ENCODE results near the gene MRPS5.
A peak's percentile ranks its signal among the peaks of the same experiment; 100 is the strongest.

Gene MRPS5

DNA sequence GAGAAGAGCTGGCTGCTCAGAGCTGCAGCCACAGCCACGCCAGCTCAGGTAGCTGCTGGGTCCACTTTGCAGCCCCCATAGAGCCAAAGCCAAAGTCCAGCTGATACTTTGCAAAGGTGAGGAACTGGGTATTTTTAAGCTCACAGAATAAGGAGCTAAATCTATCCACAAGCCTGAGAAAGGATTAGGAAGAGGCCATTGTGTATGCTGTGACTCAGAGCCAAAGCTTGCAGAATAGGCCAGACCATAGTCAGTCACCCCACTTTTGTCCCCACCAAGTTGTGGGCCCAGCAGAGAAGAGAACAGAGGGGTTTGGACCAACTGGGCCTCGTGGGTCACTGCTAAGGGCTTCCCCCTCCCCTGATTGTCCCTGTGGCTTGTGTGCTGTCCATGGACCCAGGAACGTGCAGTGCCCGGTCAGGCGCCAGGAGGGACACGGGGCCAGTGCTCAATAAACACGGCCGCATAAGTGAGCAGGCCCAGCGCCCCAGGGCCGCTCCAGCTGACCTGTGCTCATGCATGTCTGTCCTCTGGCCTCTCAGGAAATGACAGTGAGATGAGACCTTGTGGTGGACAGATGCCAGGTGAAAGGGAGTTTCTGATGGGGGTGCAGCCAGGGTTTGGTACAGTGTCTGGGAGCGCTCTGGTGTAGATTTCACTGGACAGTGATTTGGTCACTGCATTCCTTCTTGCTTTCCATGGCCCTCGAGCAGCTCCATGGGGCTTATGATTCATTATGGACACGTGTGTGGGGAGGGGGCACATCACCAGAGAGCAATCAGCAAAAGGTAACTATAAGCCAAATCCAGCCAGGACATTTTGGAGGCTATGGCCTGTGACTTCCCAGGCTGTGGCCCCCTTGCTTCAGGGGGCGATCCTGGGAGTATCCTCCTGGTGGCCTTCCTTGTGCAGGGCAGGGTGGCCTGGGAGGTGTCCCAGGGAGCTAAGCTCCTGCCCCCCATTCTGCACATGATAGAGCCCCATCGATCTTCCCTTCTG is 64.8 kb downstream of the MRPS5 start:
- no peak overlapping the region for H3K4me3 ChIP-seq (ENCODE audit: low read depth, low read length)
- peak; percentile 4 for DNase-seq (ENCODE audit: low read depth)
- TF ChIP-seq, protein P1, sequence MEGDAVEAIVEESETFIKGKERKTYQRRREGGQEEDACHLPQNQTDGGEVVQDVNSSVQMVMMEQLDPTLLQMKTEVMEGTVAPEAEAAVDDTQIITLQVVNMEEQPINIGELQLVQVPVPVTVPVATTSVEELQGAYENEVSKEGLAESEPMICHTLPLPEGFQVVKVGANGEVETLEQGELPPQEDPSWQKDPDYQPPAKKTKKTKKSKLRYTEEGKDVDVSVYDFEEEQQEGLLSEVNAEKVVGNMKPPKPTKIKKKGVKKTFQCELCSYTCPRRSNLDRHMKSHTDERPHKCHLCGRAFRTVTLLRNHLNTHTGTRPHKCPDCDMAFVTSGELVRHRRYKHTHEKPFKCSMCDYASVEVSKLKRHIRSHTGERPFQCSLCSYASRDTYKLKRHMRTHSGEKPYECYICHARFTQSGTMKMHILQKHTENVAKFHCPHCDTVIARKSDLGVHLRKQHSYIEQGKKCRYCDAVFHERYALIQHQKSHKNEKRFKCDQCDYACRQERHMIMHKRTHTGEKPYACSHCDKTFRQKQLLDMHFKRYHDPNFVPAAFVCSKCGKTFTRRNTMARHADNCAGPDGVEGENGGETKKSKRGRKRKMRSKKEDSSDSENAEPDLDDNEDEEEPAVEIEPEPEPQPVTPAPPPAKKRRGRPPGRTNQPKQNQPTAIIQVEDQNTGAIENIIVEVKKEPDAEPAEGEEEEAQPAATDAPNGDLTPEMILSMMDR (conservative IDR thresholded peaks at IDR 0.05; ENCODE audit: low read depth, low read length) = no peak

DNA sequence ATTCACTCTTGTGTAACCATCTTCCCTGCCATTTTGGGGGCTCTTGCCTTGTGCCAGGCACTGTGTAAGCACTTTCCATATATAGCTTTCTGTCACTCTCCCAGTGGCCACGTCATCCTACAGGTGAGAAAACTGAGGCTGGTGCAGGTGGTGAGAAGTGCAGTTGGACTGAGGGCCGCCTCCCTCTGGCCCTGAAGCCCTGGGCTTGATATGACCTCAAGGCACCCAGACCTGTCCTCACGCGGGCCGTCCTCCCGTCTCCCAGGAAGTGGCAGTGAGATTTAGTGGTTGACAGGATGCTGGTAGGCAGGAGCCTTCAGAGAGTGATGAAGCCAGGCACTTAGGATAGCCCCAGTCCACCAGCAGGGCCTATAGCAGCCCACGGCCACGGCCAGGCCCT is 65.6 kb downstream of the MRPS5 start:
- DNase-seq (ENCODE audit: low read depth) = no peak
- H3K4me3 ChIP-seq (ENCODE audit: low read depth, low read length) = no peak overlapping the region
- TF ChIP-seq, protein P1 (conservative IDR thresholded peaks at IDR 0.05; ENCODE audit: low read depth, low read length) = no peak

DNA sequence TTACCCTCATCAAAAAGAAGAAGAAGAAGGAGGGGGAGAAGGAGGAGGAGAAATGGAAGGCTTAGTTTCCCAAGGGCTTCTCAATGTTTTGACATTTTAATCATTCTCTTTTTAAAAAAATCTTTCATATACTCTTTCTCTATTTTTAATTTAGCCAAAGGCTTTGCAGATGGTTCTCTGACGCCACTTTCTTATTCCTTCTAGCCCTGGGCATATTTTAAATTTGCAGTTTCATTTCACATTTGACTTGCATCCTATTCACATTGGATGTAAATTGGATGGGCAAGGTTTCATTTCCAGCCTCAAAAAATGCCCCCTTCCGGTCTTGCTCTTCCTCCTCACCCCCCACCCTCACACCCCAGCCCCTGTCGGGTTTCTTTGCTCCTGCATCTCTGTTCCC is 66.3 kb downstream of the MRPS5 start:
- DNase-seq (ENCODE audit: low read depth) = no peak
- H3K4me3 ChIP-seq (ENCODE audit: low read depth, low read length) = no peak overlapping the region
- TF ChIP-seq, protein P1 (conservative IDR thresholded peaks at IDR 0.05; ENCODE audit: low read depth, low read length) = no peak

DNA sequence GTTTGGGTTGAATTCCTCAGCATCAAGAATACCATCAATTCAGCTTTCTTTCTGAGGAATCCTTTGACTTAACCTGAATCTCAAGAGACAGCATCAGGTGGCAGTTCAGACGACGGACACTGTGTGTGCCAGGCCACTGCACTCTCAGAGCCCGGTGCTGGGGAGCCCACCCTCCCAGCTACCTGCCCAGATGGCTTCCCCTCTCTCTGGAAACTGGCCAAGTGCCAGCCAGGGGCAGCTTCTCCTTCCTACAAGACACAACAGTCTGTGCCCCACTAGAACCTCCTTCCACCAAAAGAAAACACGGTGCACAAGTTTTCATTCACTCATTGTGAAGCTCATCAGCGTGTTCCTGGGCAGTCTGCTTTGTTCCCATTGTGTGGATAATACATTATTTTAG is 67.6 kb downstream of the MRPS5 start:
- H3K4me3 ChIP-seq (ENCODE audit: low read depth, low read length) = no peak overlapping the region
- no peak for DNase-seq (ENCODE audit: low read depth)
- TF ChIP-seq, protein P1 (conservative IDR thresholded peaks at IDR 0.05; ENCODE audit: low read depth, low read length) = no peak

DNA sequence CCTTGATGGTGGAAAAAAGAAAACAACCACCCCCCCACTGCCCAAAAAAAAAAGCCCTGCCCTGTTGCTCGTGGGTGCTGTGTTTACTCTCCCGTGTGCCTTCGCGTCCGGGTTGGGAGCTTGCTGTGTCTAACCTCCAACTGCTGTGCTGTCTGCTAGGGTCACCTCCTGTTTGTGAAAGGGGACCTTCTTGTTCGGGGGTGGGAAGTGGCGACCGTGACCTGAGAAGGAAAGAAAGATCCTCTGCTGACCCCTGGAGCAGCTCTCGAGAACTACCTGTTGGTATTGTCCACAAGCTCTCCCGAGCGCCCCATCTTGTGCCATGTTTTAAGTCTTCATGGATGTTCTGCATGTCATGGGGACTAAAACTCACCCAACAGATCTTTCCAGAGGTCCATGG is 68.1 kb downstream of the MRPS5 start:
- TF ChIP-seq, protein P1 (conservative IDR thresholded peaks at IDR 0.05; ENCODE audit: low read depth, low read length) = peak; percentile 3
- no peak for DNase-seq (ENCODE audit: low read depth)
- H3K4me3 ChIP-seq (ENCODE audit: low read depth, low read length) = no peak overlapping the region

DNA sequence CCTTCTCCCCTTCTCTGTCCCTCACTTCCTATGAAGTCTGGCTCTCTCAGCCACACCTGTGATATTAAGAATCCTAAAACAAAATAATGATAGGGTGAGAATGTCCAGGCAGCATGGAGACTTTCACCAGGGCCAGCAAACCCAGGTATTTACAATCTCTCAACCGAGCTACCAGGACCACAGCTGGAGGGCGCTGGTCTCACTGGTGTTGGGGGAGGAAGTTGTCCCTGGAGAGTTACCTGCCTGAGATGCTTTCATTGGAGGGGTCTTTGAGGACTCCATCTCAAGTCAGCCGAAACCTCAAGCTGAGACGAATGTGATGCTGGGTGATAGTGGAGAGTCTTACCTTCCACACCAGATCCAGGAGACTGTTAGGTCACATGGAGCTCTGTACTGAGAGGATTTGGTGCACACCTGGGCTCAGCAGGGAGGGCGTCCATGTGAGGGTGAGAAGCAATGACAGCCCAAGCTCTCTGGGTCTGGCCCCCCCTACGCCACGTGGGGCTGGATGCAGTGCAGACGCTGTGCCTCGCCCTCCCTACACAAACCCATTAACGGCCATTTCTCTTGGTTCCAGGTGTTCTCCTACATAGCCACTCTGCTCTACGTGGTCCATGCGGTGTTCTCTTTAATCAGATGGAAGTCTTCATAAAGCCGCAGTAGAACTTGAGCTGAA is 68.7 kb downstream of the MRPS5 start:
- no peak overlapping the region for H3K4me3 ChIP-seq (ENCODE audit: low read depth, low read length)
- TF ChIP-seq, protein P1 (conservative IDR thresholded peaks at IDR 0.05; ENCODE audit: low read depth, low read length) = no peak
- DNase-seq (ENCODE audit: low read depth) = no peak

Data from choroid plexus epithelial cell (primary cell).